BE2C (cell line): ENCODE measurements around the gene PIGL.
A peak's percentile ranks its signal among the peaks of the same experiment; 100 is the strongest.
"Not testable (repeated sequence)": the region's sequence is repeated elsewhere in the genome, so short reads cannot be mapped to it uniquely, and the experiment has no call there.

Experiments used
- DNase-seq: peaks from one replicate; pipeline ENCODE4 v3.0.0-alpha.2; 2020
- H3K27me3 ChIP-seq: fragments of 250-450 bp; sonication (Bioruptor Pico); 2 replicates; pipeline ENCODE4 v1.5.1; 2020; ENCODE audit warnings: mild to moderate bottlenecking
- H3K36me3 ChIP-seq: fragments of 250-450 bp; sonication (Bioruptor Pico); 2 replicates; pipeline ENCODE4 v1.5.1; 2020; ENCODE audit warnings: mild to moderate bottlenecking
- H3K4me1 ChIP-seq: fragments of 250-450 bp; sonication (Bioruptor Pico); 2 replicates; pipeline ENCODE4 v1.5.1; 2020
- H3K4me3 ChIP-seq: 2 replicates; pipeline ENCODE4 v1.5.1; 2011; ENCODE audit warnings: low read depth, low read length
- H3K9me3 ChIP-seq: fragments of 250-450 bp; sonication (Bioruptor Pico); 2 replicates; pipeline ENCODE4 v1.5.1; 2020
- CTCF ChIP-seq: IDR thresholded peaks from 2 replicates; pipeline ENCODE4 v1.5.1; 2012; ENCODE audit warnings: mild to moderate bottlenecking, low read depth, low read length

PIGL gene

DNA sequence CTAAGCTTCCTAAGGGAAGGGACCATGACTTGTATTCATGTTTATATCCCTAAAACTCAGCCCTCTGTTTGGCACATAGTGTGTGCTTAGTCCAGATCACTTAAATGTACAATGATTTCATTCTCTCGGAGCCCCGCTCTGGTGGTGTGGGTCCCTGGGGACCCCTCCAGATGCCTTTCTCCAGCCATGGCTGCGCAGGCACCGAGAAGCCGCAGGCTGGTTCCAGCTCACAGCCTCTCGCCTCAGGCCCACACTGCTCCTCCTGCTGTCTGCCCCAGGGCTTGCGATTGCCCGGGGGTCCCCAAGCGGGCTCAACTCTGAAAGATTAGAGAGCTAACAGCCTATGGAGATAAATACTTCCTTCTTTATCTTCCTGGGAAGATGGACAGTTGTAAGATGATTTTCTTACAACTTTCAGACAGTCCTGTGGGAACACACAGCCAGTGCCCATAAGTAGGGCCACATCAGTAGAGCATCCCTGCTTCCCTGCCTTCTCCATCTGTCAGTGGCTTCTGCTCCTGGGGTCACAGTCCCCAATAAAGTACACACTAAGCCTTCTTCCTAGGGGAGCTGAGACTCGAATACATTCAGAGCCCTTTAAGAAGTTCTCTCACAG is 70.0 kb downstream of the PIGL start:
- peaks cover 3% of the 10 kb centered on the region; the same call in 1 of the 2 replicates for H3K4me1 ChIP-seq
- TF ChIP-seq CTCF, result peak; percentile 26; the same call in 1 of the 2 replicates
- H3K4me3 ChIP-seq, result peak overlapping the region; percentile 17
- no peaks in the 10 kb centered on the region for H3K27me3 ChIP-seq
- peak; percentile 82 for DNase-seq
- no peaks in the 10 kb centered on the region for H3K9me3 ChIP-seq
- H3K36me3 ChIP-seq, result no peaks in the 10 kb centered on the region

- H3K36me3 ChIP-seq, result no peaks in the 10 kb centered on the region
- no peak overlapping the region for H3K4me3 ChIP-seq
- no peaks in the 10 kb centered on the region for H3K27me3 ChIP-seq
- H3K9me3 ChIP-seq, result no peaks in the 10 kb centered on the region
- DNase-seq, result no peak
- H3K4me1 ChIP-seq, result peaks cover 3% of the 10 kb centered on the region; the same call in 1 of the 2 replicates
- no peak for TF ChIP-seq CTCF
Measured at GRCh38 chr17:16287563-16288027, 70.6 kb downstream of the PIGL start.

DNA sequence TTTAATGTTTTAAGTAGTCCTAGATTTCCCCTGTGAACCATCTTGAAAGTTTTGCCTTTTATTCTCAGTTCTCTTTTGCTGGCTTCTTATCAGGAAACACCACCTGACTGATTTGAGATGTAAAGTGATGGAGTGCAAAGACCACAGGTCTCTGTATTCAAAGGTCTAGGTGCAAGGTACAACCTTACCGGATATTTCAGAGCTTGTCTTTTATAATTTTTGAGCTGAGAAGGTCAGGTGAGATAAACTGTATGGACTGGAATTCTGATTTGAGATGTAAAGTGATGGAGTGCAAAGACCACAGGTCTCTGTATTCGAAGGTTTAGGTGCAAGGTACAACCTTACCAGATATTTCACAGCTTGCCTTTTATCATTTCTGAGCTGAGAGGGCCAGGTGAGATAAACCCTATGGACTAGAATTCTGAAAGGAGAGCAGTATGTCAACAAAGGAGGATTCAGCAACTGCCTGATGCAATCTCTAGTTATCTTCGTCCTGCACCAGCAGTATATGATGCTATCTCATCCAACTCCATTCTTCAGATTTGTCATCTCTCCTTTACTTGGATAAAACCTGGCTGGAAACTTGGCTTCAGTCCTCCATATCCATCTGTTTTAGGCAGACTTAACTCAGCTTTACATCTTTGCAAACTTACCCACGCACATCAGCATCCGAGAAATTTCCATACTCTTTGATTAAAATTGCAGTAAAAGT is 72.0 kb downstream of the PIGL start:
- H3K4me1 ChIP-seq, result peaks cover 3% of the 10 kb centered on the region; the same call in 1 of the 2 replicates
- no peak for TF ChIP-seq CTCF
- H3K27me3 ChIP-seq, result no peaks in the 10 kb centered on the region
- no peaks in the 10 kb centered on the region for H3K36me3 ChIP-seq
- H3K9me3 ChIP-seq, result no peaks in the 10 kb centered on the region
- no peak overlapping the region for H3K4me3 ChIP-seq
- DNase-seq, result no peak

DNA sequence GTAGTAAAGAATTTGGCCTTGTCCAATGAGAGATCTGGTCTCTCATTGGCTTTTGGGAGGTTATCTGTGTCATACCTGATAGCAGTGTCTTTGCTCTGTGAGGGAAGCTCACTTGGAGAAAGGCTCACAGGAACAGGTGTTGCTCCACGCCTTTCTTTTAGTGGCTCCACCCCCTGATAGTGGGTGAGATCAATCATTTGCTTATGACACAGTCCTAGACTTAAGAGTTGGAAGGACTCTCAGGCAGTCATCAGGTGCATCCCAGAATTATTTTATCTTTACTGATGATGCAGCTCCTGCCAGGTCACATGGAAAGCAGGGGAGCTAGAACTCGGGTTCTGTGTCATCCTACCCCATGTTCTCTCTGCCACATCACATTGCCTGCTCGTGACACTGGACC is 76.9 kb downstream of the PIGL start:
- no peak for DNase-seq
- Histone ChIP-seq H3K27me3 (no peaks in the 10 kb centered on the region), H3K4me1 (no peaks in the 10 kb centered on the region), H3K4me3 (no peak overlapping the region), H3K36me3 (no peaks in the 10 kb centered on the region), H3K9me3 (no peaks in the 10 kb centered on the region)
- no peak for TF ChIP-seq CTCF

- no peaks in the 10 kb centered on the region for H3K4me1 ChIP-seq
- no peaks in the 10 kb centered on the region for H3K27me3 ChIP-seq
- H3K9me3 ChIP-seq, result no peaks in the 10 kb centered on the region
- DNase-seq, result no peak
- TF ChIP-seq CTCF, result no peak
- H3K4me3 ChIP-seq, result no peak overlapping the region
- H3K36me3 ChIP-seq, result no peaks in the 10 kb centered on the region
Measured at GRCh38 chr17:16294560-16294959, 77.5 kb downstream of the PIGL start.

DNA sequence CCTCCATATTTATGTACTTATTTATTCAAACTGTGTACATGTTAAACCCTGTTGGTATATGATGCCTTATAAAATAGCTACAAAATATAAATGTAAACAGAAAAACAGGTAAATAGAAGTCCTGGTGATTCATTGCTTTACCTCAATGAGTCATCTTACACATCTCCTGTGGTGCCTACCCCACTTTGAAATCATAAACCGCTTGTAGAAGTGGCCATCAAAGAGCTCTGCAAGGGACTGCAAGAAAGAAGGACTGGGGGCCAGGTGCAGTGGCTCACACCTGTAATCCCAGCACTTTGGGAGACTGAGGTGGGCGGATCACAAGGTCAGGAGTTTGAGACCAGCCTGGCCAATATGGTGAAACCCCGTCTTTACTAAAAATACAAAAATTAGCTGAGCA is 79.1 kb downstream of the PIGL start:
- DNase-seq, H3K9me3 ChIP-seq, H3K27me3 ChIP-seq, H3K36me3 ChIP-seq, H3K4me3 ChIP-seq, H3K4me1 ChIP-seq: not testable (repeated sequence)
